A673 (cell line): ENCODE measurements around the gene HBZ.
"Not testable (repeated sequence)": the region's sequence is repeated elsewhere in the genome, so short reads cannot be mapped to it uniquely, and the experiment has no call there.

Experiments
- EZH2 ChIP-seq: fragments of 200-600 bp; sonication (generic); IDR thresholded peaks from 2 replicates; pipeline ENCODE4 v1.6.1; 2017; ENCODE audit warnings: borderline replicate concordance, low read depth, mild to moderate bottlenecking, mixed read lengths, antibody characterized with exemption, low read length; ENCODE audit not compliant: poor library complexity, severe bottlenecking
- TF ChIP-seq, protein P1 (sequence below): fragments of 300-800, 200-600 bp; sonication (generic); conservative IDR thresholded peaks from 2 replicates; pipeline ENCODE4 v1.5.1; 2017; ENCODE audit warnings: low read depth, mild to moderate bottlenecking, antibody characterized with exemption, low read length, moderate library complexity, mixed read lengths

DNA sequence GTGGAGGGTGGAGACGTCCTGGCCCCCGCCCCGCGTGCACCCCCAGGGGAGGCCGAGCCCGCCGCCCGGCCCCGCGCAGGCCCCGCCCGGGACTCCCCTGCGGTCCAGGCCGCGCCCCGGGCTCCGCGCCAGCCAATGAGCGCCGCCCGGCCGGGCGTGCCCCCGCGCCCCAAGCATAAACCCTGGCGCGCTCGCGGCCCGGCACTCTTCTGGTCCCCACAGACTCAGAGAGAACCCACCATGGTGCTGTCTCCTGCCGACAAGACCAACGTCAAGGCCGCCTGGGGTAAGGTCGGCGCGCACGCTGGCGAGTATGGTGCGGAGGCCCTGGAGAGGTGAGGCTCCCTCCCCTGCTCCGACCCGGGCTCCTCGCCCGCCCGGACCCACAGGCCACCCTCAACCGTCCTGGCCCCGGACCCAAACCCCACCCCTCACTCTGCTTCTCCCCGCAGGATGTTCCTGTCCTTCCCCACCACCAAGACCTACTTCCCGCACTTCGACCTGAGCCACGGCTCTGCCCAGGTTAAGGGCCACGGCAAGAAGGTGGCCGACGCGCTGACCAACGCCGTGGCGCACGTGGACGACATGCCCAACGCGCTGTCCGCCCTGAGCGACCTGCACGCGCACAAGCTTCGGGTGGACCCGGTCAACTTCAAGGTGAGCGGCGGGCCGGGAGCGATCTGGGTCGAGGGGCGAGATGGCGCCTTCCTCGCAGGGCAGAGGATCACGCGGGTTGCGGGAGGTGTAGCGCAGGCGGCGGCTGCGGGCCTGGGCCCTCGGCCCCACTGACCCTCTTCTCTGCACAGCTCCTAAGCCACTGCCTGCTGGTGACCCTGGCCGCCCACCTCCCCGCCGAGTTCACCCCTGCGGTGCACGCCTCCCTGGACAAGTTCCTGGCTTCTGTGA, 24.3 kb downstream of the HBZ start, which contains the start of gene HBA1:
- TF ChIP-seq, protein P1, sequence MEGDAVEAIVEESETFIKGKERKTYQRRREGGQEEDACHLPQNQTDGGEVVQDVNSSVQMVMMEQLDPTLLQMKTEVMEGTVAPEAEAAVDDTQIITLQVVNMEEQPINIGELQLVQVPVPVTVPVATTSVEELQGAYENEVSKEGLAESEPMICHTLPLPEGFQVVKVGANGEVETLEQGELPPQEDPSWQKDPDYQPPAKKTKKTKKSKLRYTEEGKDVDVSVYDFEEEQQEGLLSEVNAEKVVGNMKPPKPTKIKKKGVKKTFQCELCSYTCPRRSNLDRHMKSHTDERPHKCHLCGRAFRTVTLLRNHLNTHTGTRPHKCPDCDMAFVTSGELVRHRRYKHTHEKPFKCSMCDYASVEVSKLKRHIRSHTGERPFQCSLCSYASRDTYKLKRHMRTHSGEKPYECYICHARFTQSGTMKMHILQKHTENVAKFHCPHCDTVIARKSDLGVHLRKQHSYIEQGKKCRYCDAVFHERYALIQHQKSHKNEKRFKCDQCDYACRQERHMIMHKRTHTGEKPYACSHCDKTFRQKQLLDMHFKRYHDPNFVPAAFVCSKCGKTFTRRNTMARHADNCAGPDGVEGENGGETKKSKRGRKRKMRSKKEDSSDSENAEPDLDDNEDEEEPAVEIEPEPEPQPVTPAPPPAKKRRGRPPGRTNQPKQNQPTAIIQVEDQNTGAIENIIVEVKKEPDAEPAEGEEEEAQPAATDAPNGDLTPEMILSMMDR = not testable (repeated sequence)
- TF ChIP-seq EZH2 = not testable (repeated sequence)
